SU-DHL-6 (cell line): ENCODE measurements around the gene R3HDML.

ENCODE experiments used
- H2AFZ ChIP-seq: fragments of 200-600 bp; sonication (generic); 2 replicates; pipeline ENCODE4 v1.6.1; 2014; ENCODE audit warnings: low read depth, mild to moderate bottlenecking, moderate library complexity, mixed read lengths, antibody characterized with exemption, low read length; ENCODE audit not compliant: severe bottlenecking
- H3F3A ChIP-seq: fragments of 200-600 bp; shearing (Covaris generic); 2 replicates; pipeline ENCODE4 v1.6.0; 2016; ENCODE audit warnings: antibody characterized with exemption, mild to moderate bottlenecking; ENCODE audit not compliant: insufficient read depth
- H3K27ac ChIP-seq: fragments of 200-600 bp; sonication (generic); 2 replicates; pipeline ENCODE4 v1.5.1; 2016; ENCODE audit warnings: low read depth, mild to moderate bottlenecking, low read length, moderate library complexity, mixed read lengths
- H3K27me3 ChIP-seq: fragments of 200-600 bp; sonication (generic), shearing (Covaris generic); 2 replicates; pipeline ENCODE4 v1.6.0; 2014; ENCODE audit warnings: mild to moderate bottlenecking, low read length
- H3K36me3 ChIP-seq: fragments of 200-600 bp; sonication (generic); 2 replicates; pipeline ENCODE4 v1.6.1; 2014; ENCODE audit warnings: mild to moderate bottlenecking, low read length, mixed read lengths
- H3K4me2 ChIP-seq: fragments of 300-600, 200-600 bp; shearing (Covaris generic), sonication (generic); 2 replicates; pipeline ENCODE4 v1.6.0; 2014; ENCODE audit warnings: low read length, low read depth, mild to moderate bottlenecking; ENCODE audit not compliant: poor library complexity, severe bottlenecking
- H3K4me3 ChIP-seq: fragments of 200-600 bp; sonication (generic); 2 replicates; pipeline ENCODE4 v1.5.1; 2014; ENCODE audit warnings: antibody characterized with exemption, low read length, mild to moderate bottlenecking, mixed read lengths; ENCODE audit not compliant: insufficient read depth, poor library complexity, severe bottlenecking
- H3K79me2 ChIP-seq: fragments of 200-600 bp; sonication (generic); 2 replicates; pipeline ENCODE4 v1.6.1; 2014; ENCODE audit warnings: mild to moderate bottlenecking, low read length, moderate library complexity; ENCODE audit not compliant: insufficient read depth
- H3K9ac ChIP-seq: fragments of 200-600 bp; sonication (generic); 2 replicates; pipeline ENCODE4 v1.7.0; 2014; ENCODE audit warnings: mild to moderate bottlenecking, low read length
- H3K9me2 ChIP-seq: fragments of 200-600 bp; sonication (generic); replicated peaks from 2 replicates; pipeline ENCODE4 v1.6.1; 2014; ENCODE audit warnings: low read length; ENCODE audit not compliant: insufficient read depth
- H3K9me3 ChIP-seq: fragments of 200-600 bp; sonication (generic); 2 replicates; pipeline ENCODE4 v1.6.1; 2014; ENCODE audit warnings: low read length, mixed read lengths; ENCODE audit not compliant: insufficient read depth
- H4K20me1 ChIP-seq: fragments of 200-600 bp; sonication (generic); 2 replicates; pipeline ENCODE4 v1.6.1; 2014; ENCODE audit warnings: low read depth, mild to moderate bottlenecking, antibody characterized with exemption, low read length, moderate library complexity, mixed read lengths
- CTCF ChIP-seq: fragments of 200-600 bp; sonication (generic); IDR thresholded peaks from one replicate; pipeline ENCODE4 v1.5.1; 2017; ENCODE audit warnings: antibody characterized with exemption, mild to moderate bottlenecking, low read length, moderate library complexity; ENCODE audit not compliant: insufficient read depth, poor library complexity, severe bottlenecking
- EZH2phosphoT487 ChIP-seq: fragments of 200-600 bp; sonication (generic), shearing (Covaris generic); conservative IDR thresholded peaks from 2 replicates; pipeline ENCODE4 v1.6.1; 2018; ENCODE audit warnings: mild to moderate bottlenecking, antibody characterized with exemption, low read length, moderate library complexity, mixed read lengths

The R3HDML gene

GRCh38 chr20:44350567-44350966 lies 13.7 kb downstream of the R3HDML start:
- H3K4me2 ChIP-seq = no peak overlapping the region
- no peak overlapping the region for H2AFZ ChIP-seq
- no peaks in the 10 kb centered on the region for H3K9me3 ChIP-seq
- no peak overlapping the region for H3K9ac ChIP-seq
- H3K4me3 ChIP-seq = no peak overlapping the region
- no peaks in the 10 kb centered on the region for H3F3A ChIP-seq
- no peaks in the 10 kb centered on the region for H3K36me3 ChIP-seq
- no peaks in the 10 kb centered on the region for H4K20me1 ChIP-seq
- no peaks in the 10 kb centered on the region for H3K79me2 ChIP-seq
- H3K27ac ChIP-seq = no peak overlapping the region
- TF ChIP-seq EZH2phosphoT487 (no peak), CTCF (no peak)
- no peaks in the 10 kb centered on the region for H3K9me2 ChIP-seq
- H3K27me3 ChIP-seq = no peaks in the 10 kb centered on the region

- Histone ChIP-seq H3K27ac (no peak overlapping the region), H2AFZ (no peak overlapping the region), H3K4me3 (no peak overlapping the region), H3K9ac (no peak overlapping the region), H3K4me2 (no peak overlapping the region), H3K27me3 (no peaks in the 10 kb centered on the region), H4K20me1 (no peaks in the 10 kb centered on the region), H3K9me3 (no peaks in the 10 kb centered on the region), H3F3A (no peaks in the 10 kb centered on the region), H3K9me2 (no peaks in the 10 kb centered on the region), H3K79me2 (no peaks in the 10 kb centered on the region), H3K36me3 (no peaks in the 10 kb centered on the region)
- TF ChIP-seq EZH2phosphoT487 (no peak), CTCF (no peak)
Measured at GRCh38 chr20:44354979-44355497, 18.2 kb downstream of the R3HDML start.

DNA sequence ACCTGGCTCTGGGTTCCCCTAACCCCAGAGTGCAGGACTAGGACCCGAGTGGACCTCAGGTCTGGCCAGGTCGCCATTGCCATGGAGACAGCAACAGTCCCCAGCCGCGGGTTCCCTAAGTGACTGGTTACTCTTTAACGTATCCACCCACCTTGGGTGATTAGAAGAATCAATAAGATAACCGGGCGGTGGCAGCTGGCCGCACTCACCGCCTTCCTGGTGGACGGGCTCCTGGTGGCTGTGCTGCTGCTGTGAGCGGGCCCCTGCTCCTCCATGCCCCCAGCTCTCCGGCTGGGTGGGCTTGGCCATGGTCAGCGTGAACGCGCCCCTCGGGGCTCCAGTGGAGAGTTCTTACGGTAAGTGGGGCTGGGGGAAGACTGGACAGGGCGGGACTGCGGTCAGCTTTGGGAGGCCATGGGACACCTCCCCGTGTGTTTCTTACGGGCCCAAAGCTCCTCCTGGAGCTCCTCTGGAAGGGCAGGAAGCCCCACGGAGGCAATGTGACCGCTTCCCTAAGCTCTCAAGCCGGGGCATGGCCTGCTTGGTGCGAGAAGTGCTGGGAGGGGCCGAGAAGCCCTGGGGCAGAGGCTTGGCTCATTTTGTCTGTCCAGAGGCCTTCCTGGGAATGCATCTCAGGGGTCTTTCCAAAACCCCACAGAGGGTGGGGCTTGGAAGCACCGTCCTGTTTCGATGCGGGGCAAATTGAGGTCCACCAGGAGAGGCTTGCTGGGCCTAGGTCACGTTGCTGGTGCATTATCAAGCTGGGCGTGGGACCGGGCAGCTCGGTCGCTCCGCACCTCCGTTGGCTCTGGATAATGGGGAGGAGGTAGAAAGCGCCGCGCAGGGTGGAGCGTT lies 18.9 kb downstream of the R3HDML start, which contains the start of gene HNF4A:
TSS of gene HNF4A (plus strand) at position 202 of the 855 bp plus-strand sequence. CDS start at position 308, 106 bp downstream.
- Histone ChIP-seq H3K27ac (no peak within 1 kb of the TSS), H3K27me3 (no peaks in the 10 kb centered on the region), H2AFZ (no peak within 1 kb of the TSS), H3K36me3 (no peaks in the 10 kb centered on the region), H4K20me1 (no peaks in the 10 kb centered on the region), H3K9me2 (no peaks in the 10 kb centered on the region), H3K9me3 (no peaks in the 10 kb centered on the region), H3K9ac (no peak within 1 kb of the TSS), H3K4me3 (no peak within 1 kb of the TSS), H3K4me2 (no peak within 1 kb of the TSS), H3K79me2 (no peaks in the 10 kb centered on the region), H3F3A (no peaks in the 10 kb centered on the region)
- no peak for TF ChIP-seq EZH2phosphoT487
- no peak for TF ChIP-seq CTCF
